ENCODE measurements around the gene DBH.

DBH gene

GRCh38 chr9:133640580-133641395, 4.6 kb downstream of the DBH start:
- FAIRE-seq (no peak), DNase-seq (ENCODE audit: insufficient read length) (no peak)
- TF ChIP-seq POLR2A (IDR thresholded peaks at IDR 0.05; ENCODE audit: low read depth, low read length) (no peak), TAF1 (IDR thresholded peaks at IDR 0.05; ENCODE audit: borderline replicate concordance, low read depth, low read length) (no peak), POLR2AphosphoS5 (IDR thresholded peaks at IDR 0.05; ENCODE audit: low read depth, low read length) (no peak)

GRCh38 chr9:133641396-133641655, 5.2 kb downstream of the DBH start:
- no peak for DNase-seq (ENCODE audit: insufficient read length)
- no peak for TF ChIP-seq POLR2AphosphoS5 (IDR thresholded peaks at IDR 0.05; ENCODE audit: low read depth, low read length)
- TF ChIP-seq POLR2A (IDR thresholded peaks at IDR 0.05; ENCODE audit: low read depth, low read length) = no peak
- TF ChIP-seq TAF1 (IDR thresholded peaks at IDR 0.05; ENCODE audit: borderline replicate concordance, low read depth, low read length) = no peak
- FAIRE-seq = no peak

GRCh38 chr9:133641861-133642595, 5.9 kb downstream of the DBH start:
- TF ChIP-seq POLR2A (IDR thresholded peaks at IDR 0.05; ENCODE audit: low read depth, low read length) (no peak), POLR2AphosphoS5 (IDR thresholded peaks at IDR 0.05; ENCODE audit: low read depth, low read length) (no peak), TAF1 (IDR thresholded peaks at IDR 0.05; ENCODE audit: borderline replicate concordance, low read depth, low read length) (no peak)
- FAIRE-seq (no peak), DNase-seq (ENCODE audit: insufficient read length) (no peak)

- TF ChIP-seq POLR2AphosphoS5 (IDR thresholded peaks at IDR 0.05; ENCODE audit: low read depth, low read length) = no peak
- TF ChIP-seq POLR2A (IDR thresholded peaks at IDR 0.05; ENCODE audit: low read depth, low read length) = no peak
- TF ChIP-seq TAF1 (IDR thresholded peaks at IDR 0.05; ENCODE audit: borderline replicate concordance, low read depth, low read length) = no peak
- DNase-seq (ENCODE audit: insufficient read length) (no peak), FAIRE-seq (no peak)
These were observed 6.7 kb downstream of the DBH start for GRCh38 chr9:133642708-133643361.

GRCh38 chr9:133643362-133643755, 7.2 kb downstream of the DBH start:
- DNase-seq (ENCODE audit: insufficient read length) (no peak), FAIRE-seq (no peak)
- TF ChIP-seq POLR2AphosphoS5 (IDR thresholded peaks at IDR 0.05; ENCODE audit: low read depth, low read length) (no peak), TAF1 (IDR thresholded peaks at IDR 0.05; ENCODE audit: borderline replicate concordance, low read depth, low read length) (no peak), POLR2A (IDR thresholded peaks at IDR 0.05; ENCODE audit: low read depth, low read length) (no peak)

- no peak for FAIRE-seq
- no peak for DNase-seq (ENCODE audit: insufficient read length)
- TF ChIP-seq TAF1 (IDR thresholded peaks at IDR 0.05; ENCODE audit: borderline replicate concordance, low read depth, low read length) (no peak), POLR2AphosphoS5 (IDR thresholded peaks at IDR 0.05; ENCODE audit: low read depth, low read length) (no peak), POLR2A (IDR thresholded peaks at IDR 0.05; ENCODE audit: low read depth, low read length) (no peak)
These were observed 8.0 kb downstream of the DBH start for GRCh38 chr9:133643978-133644760.

GRCh38 chr9:133645021-133645765, 9.0 kb downstream of the DBH start:
- TF ChIP-seq POLR2A (IDR thresholded peaks at IDR 0.05; ENCODE audit: low read depth, low read length) = no peak
- TF ChIP-seq POLR2AphosphoS5 (IDR thresholded peaks at IDR 0.05; ENCODE audit: low read depth, low read length) = no peak
- no peak for TF ChIP-seq TAF1 (IDR thresholded peaks at IDR 0.05; ENCODE audit: borderline replicate concordance, low read depth, low read length)
- no peak for FAIRE-seq
- DNase-seq (ENCODE audit: insufficient read length) = no peak

GRCh38 chr9:133647148-133647547, 11.0 kb downstream of the DBH start:
- TF ChIP-seq POLR2A (IDR thresholded peaks at IDR 0.05; ENCODE audit: low read depth, low read length) (no peak), POLR2AphosphoS5 (IDR thresholded peaks at IDR 0.05; ENCODE audit: low read depth, low read length) (no peak), TAF1 (IDR thresholded peaks at IDR 0.05; ENCODE audit: borderline replicate concordance, low read depth, low read length) (no peak)
- DNase-seq (ENCODE audit: insufficient read length) = no peak
- FAIRE-seq = no peak

GRCh38 chr9:133647765-133648469, 11.8 kb downstream of the DBH start:
- FAIRE-seq (no peak), DNase-seq (ENCODE audit: insufficient read length) (no peak)
- TF ChIP-seq POLR2A (IDR thresholded peaks at IDR 0.05; ENCODE audit: low read depth, low read length) (no peak), TAF1 (IDR thresholded peaks at IDR 0.05; ENCODE audit: borderline replicate concordance, low read depth, low read length) (no peak), POLR2AphosphoS5 (IDR thresholded peaks at IDR 0.05; ENCODE audit: low read depth, low read length) (no peak)

GRCh38 chr9:133649194-133649593, 13.0 kb downstream of the DBH start:
- no peak for TF ChIP-seq POLR2A (IDR thresholded peaks at IDR 0.05; ENCODE audit: low read depth, low read length)
- no peak for TF ChIP-seq TAF1 (IDR thresholded peaks at IDR 0.05; ENCODE audit: borderline replicate concordance, low read depth, low read length)
- no peak for TF ChIP-seq POLR2AphosphoS5 (IDR thresholded peaks at IDR 0.05; ENCODE audit: low read depth, low read length)

More at GRCh38 chr9:133649194-133649593, 13.0 kb downstream of the DBH start:
- DNase-seq (ENCODE audit: insufficient read length) = no peak
- FAIRE-seq = no peak

Measured in GM12892 (cell line).